ENCODE results near the gene NAPG.
"Not testable (repeated sequence)": the region's sequence is repeated elsewhere in the genome, so short reads cannot be mapped to it uniquely, and the experiment has no call there.

The NAPG gene

DNA sequence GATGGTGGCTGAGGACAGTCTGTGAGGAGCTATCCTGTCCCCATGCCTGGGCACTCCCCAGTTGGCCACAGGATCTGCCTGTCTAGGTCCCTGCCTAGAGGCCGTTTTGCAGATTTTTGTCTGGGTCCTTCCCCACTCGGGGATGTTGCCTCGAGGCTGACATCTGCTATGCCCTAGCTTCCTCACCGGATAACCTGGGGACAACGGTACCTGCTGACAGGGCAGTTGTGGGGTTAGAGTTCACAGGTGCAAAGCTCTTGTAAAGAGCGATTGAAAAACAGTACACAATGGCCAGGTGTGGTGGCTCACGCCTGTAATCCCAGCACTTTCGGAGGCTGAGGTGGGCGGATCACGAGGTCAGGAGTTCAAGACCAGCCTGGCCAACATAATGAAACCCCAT, 30.4 kb downstream of the NAPG start:
- not testable (repeated sequence) for DNase-seq

DNA sequence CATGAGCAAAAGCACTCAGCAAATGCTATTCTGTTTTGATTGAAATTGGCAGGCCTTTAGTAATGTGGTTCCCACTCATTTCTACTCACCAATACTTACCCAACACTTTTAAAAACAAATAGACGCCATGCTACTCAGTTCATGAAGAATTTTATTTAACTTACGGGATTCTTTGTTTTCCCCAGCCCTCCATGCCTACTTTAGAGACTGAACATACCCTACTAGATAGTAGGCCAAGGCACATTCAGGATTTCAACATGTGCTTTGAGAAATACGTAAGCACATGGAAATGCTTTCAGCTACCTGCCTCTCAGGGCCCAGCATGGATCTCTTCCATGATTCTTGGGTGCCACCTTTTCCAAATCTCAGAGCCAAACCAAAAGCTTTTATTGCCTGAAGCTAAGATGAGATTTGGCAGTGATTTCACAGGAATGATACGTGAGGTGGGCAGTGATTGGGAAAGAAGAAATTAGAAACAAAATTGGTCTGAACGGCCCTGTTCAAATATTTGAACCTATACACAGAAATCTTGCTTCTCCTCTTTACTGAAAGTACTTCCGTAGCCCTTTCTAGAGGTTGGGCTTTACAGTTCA, 31.4 kb downstream of the NAPG start:
- no peak for DNase-seq

DNA sequence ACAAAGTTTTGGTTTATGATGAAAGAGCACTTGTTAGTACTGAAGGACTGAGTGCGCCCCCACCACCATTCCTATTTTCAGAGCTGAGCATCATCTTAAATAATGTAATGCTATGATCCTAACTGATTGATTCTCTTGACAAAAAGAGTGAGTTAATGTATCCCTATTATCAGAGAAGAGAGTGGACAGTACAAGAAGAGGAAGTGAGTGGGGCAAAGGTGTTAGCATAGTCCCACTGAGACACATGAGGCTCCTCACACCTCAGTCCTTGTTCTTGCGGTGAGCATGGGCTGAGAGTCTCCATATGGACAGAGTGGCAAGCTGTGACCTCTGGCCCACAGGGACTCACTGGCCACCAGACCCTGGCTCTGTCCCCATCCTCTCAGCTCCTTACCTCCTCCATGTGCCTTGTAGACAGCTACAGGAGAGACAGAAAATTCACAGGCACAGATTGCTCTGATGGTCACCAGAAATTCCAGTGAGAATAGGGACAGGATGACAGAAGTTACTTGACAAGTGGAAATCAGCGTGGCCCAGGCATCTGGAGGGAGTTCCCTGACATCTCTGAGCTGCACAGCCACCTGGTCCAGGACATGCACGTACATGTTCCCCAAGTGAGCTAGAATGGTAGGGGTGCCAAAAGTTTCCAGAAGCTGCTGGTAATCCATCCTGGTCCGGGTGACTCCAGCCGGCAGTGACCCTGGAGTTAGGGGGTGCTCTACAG, 32.6 kb downstream of the NAPG start:
- no peak for DNase-seq

DNA sequence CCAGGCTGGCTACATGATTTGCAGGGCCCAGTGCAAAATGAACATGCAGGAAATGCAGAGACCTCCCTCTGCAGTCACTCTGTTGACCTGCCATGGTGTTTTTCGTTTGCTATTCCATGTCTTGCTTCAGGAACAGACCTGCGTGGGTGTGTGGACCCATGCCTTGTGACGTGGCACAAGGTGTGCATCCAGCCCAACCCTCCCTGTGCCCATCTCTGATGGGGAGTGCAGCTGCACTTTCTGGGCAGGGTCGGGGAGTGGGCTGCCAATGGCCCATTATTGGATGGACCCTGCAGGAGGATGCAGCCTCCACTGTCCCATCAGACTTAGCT, 33.1 kb downstream of the NAPG start:
- no peak for DNase-seq

DNA sequence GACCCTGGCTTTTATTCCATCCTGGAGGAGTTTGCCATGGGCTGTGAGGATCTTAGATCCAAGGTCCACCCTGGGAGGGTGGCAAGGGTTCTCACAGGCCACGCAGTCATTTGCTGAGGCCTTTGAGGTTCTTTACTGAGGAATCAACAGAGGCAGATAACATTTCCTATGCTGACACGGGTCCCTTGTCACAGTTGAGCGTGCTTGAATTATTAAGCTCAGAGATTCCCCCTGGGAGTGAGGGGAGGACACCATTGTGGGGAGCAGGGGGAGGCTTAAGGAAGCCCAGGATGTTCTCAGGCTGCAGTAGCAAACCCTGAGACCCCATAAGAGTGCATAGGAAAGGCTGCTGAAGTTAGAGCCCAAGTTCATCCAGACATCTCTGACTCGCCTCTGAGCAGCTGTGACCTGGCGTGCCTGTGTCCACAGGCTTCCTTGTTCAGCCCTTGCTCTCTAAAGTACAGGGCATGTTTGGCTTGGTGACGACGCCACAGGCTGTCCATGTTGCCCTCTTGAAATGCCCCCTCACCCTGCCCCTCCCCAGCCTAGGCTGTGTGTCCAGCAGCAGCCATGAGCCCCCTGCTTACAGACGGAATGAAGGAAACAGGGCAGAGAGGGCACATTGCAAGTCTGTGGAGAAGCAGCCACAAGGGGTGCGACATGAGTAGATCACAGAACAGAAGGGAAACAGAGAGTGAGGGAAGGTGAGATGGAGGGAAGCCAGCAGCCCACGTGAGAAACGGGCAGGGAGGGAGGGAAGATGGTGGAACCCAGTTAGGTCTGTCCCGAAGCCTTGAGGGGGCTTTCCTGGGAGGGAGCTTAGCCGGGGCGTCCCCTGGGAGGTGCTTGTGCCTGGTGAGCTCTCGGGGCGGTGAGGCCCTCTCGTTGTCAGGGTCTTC, 34.0 kb downstream of the NAPG start:
- DNase-seq: peak; percentile 46

DNA sequence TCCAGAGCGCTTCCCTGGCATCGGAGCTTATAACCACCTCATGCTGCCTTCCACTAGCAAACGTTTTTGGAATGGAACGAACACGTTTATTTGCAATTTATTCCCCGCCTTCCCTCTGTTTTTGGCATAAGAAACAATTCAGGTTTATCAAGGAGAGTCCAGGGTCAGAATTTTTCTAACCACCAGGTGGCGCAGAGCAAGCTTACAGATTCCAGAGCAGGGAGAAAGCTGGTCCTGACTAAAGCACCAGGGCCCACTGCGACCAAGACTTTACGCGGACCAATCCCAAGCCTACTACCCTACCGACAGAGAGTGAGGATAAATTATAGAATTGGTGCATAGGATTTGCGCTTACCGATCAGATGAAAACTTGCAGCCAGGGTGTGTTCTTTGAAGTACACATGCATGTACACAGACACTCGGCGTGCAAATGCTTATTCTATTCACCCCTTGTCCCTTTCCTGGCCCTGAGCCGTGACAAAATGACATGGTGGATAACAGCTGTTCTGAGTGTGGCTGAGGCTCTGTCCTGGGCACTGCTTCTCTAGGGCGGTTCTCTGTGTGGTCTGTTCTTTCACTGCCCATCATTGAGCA, 34.7 kb downstream of the NAPG start:
- peak; percentile 84 for DNase-seq

DNA sequence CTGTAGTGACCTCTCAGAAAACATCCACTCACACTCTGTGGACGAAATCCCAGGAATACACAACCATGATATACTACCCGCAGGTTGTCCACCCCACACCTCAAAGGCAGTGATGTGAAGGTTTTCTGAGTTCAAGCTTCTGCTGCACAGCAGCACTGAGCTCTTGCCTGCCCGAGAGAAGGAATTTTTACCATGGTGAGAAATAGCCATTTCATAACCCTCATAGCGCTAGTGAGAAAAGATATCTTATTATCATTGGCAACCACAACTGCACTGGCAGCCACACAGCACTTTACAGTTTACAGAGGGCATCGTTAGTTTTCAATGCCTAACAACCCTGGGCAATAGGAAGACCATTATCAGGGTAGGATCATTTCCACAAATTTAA, 36.9 kb downstream of the NAPG start:
- DNase-seq: no peak

DNA sequence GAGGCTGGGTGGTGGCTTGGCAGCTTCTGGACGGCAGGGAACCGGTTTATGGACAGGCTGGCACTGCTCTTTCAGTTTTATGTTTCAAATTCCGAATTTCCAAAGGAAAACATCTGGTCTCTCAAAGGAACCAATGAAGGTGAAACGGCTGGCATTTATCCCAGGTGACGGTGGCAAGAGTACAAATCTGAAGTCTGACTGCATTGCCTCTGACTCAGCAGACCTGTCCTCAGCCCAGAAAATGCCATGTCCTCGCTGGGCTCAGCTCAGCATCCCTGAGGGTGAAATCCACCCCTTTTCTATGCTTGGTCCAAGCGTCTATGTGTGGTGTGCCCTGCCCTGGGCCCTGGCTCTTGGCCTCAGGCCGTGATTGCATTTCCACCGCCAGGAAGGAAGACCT, 38.1 kb downstream of the NAPG start:
- DNase-seq: no peak

DNA sequence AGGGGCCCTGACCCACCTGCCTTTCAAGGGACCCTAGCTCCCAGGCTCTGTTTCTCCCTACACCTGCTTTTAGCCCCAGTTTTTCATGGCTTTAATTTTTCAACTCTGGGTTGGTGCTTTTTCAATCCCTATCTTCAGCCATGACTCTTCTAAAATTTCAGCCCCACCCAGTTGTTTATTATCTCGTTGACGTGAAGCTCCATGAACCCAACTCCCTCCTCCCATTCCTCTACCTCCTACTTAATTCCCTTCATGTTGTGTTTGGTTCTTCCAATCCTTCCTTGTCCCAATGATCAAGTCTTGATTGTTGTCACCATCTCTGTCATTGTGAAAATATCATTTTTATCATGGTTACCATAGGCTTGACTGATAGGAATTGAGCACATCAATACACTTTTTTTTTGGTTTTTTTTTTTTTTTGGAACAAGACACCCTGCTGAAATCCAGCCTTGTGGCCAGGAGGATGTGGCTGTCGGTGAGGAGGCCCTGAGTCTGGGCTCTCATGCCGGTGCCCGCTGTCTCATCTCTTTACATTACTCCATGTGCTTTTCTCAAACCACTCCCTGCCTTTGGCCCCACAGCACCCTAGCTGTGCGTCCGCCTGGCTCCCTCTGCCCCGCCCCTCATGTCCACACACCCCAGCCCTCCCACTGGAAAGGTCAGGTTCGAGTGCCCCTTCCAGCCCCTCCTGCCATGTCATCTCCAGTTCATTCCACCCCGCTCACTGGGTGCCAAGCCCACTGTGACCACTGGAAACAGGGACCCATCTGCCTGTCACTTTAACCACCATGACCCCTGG, 39.3 kb downstream of the NAPG start:
- no peak for DNase-seq

DNA sequence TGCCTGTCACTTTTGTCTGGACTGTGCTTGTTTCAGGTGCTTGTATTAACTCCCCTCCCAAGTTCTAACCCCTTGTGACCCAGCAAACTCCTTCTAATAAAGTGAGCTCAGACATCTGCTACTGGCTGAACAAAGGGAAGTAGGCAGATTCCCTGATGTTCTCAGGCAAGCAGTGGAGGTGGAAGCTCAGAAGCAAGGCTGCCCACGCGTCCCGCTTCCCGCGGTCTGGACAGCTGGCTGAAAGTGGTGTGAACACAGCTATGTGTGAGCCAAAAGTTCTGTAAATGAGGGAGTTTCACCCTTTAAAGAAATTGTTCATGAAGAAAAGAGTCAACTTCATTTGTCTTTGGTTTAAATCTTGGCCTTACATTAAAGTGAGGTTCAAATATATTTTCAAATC, 40.0 kb downstream of the NAPG start:
- DNase-seq: no peak

DNA sequence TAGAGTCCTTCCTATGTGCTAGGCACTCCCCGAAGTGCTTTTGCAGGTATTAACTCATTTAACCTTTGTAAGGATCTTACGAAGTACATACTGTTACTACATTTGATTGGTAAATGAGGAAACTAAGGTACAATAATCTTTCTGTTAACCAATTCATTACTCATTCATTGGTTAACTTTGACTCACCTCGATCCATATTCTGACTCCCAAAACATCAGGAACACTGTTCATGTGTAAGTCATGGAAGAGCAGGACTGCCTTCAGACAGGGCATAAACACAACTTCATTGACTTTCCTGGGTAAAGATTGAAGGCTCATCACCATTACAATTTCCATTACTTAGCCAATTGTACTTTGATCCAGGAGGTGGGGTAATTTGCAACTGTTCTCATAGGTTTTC, 40.6 kb downstream of the NAPG start:
- DNase-seq: no peak

DNA sequence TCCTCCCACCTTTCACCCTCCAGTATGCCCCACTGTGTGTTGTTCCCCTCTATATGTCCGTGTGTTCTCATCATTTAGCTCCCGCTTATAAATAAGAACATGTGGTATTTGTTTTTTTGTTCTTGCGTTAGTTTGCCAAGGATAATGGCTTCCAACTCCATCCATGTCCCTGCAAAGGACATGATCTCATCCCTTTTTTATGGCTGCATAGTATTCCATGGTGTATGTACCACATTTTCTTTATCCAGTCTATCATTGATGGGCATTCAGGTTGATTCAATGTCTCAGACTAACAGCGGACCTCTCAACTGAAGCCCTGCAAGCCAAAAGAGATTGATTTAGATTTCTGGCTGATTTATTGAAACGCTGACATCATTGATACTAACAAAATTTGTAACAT, 44.1 kb downstream of the NAPG start:
- DNase-seq: not testable (repeated sequence)

DNA sequence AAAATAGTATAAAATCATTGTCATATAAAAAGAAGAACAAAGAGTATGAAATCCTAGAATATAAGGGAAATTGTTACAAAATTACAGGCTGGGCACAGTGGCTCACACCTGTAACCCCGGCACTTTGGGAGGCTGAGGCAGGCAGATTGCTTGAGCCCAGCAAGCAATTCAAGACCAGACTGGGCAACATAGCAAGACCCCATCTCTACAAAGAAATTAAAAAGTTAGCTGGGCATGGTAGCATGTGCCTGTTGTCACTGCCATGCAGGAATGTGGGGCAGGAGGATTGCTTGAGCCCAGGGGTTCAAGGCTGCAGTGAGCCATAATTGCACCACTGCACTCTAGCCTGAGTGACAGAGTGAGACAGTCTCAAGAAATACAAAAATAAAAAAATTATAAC, 44.8 kb downstream of the NAPG start:
- DNase-seq: no peak

DNA sequence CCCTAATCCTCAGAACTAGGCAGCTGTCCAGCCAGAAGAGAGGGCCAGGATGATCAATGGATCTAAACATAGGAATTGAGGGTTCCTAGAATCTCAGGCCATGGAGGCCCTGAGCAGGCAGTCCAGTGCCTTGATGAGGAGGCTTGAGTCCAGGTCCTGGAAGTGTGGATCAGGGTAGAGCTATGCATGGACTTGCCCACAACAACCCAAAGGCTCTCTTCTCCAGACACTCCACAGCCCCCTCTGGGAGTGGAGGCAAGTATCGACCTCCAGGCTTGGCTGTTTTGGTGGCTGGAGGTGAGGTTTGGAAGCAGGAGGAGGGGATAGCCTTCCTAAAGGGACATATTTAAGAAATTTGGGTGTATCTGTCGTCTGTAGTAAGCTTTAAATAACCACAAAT, 45.7 kb downstream of the NAPG start:
- DNase-seq: no peak

DNA sequence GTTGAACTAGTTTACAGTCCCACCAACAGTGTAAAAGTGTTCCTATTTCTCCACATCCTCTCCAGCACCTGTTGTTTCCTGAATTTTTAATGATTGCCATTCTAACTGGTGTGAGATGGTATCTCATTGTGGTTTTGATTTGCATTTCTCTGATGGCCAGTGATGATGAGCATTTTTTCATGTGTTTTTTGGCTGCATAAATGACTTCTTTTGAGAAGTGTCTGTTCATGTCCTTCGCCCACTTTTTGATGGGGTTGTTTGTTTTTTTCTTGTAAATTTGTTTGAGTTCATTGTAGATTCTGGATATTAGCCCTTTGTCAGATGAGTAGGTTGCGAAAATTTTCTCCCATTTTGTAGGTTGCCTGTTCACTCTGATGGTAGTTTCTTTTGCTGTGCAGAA, 47.4 kb downstream of the NAPG start:
- not testable (repeated sequence) for DNase-seq

DNA sequence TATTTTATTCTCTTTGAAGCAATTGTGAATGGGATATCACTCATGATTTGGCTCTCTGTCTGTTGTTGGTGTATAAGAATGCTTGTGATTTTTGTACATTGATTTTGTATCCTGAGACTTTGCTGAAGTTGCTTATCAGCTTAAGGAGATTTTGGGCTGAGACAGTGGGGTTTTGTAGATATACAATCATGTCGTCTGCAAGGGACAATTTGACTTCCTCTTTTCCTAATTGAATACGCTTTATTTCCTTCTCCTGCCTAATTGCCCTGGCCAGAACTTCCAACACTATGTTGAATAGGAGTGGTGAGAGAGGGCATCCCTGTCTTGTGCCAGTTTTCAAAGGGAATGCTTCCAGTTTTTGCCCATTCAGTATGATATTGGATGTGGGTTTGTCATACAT, 48.6 kb downstream of the NAPG start:
- DNase-seq: not testable (repeated sequence)

DNA sequence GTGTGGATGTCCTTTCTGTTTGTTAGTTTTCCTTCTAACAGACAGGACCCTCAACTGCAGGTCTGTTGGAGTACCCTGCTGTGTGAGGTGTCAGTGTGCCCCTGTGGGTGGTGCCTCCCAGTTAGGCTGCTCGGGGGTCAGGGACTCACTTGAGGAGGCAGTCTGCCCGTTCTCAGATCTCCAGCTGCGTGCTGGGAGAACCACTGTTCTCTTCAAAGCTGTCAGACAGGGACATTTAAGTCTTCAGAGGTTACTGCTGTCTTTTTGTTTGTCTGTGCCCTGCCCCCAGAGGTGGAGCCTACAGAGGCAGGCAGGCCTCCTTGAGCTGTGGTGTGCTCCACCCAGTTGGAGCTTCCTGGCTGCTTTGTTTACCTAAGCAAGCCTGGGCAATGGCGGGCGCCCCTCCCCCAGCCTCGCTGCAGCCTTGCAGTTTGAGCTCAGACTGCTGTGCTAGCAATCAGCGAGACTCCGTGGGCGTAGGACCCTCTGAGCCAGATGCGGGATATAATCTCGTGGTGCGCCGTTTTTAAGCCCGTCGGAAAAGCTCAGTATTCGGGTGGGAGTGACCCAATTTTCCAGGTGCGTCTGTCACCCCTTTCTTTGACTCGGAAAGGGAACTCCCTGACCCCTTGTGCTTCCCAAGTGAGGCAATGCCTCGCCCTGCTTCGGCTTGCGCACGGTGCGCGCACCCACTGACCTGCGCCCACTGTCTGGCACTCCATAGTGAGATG, 52.2 kb downstream of the NAPG start:
- not testable (repeated sequence) for DNase-seq

DNA sequence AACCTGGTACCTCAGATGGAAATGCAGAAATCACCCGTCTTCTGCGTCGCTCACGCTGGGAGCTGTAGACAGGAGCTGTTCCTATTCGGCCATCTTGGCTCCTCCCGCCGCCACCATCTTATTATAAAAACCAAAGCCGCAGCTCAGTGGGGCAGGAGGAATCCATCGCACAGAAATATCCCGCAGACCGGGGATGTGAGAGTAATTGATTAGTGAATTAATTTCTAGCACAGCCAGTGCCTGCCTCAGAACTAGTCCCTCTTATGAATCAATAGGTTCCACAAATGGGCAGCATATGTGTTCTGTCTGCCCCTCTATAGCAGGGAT, 52.7 kb downstream of the NAPG start:
- DNase-seq: peak; percentile 21

DNA sequence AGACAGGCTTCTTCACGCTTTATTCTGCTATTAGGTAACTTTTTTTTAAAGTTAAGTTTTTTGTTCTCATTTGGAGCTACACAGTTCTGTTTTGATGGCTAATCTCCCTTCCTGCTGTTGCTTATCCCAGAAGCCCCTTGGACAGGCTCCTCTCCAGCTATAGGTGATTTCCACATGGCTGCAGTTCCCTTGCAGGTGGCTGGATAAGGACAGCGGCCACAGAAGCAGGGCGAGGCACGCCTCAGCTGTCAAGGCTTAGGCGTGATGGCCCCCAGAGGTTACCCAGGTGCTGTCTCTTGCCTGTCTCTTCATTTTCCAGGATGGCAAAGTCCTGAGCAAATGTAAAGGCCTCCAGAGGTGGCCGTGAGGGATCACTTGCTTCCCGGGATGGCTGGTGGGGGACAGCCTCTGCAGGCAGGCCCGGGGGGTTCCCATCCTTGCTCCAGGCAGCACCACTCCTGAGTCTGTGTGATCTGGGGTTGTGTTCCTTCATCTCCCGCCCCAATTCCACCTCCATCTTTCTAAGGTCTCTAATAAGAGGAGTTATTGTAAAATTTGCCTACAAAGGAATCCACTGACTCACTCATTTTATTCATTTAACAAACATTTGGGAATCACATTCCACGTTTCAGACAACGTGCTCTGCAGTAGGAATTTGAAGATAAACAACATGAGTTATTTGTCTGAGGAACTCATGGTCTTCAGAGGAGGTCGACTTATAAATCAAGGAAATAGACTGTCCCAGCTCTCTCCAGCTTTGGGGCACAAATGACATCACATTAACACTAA, 53.4 kb downstream of the NAPG start:
- DNase-seq: no peak

DNA sequence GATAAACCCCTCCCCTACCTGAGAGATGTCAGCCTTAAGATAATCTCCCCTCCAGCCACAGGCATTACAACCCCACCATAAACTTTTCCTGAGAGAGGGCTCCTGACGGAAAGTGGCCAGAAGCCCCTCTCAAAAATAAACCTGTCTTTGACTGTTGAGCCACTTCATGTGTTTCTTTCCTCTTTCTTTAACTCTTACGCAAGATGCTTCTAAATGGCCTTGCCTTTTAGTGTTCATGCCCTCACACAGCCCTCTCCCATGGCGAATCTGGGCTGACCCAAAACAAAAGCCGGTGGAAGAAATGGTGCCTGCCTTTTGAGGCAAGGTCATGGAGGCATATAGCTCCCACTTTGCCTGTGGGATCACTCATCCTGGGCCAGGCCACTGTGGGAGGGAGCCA, 54.4 kb downstream of the NAPG start:
- DNase-seq: no peak

DNA sequence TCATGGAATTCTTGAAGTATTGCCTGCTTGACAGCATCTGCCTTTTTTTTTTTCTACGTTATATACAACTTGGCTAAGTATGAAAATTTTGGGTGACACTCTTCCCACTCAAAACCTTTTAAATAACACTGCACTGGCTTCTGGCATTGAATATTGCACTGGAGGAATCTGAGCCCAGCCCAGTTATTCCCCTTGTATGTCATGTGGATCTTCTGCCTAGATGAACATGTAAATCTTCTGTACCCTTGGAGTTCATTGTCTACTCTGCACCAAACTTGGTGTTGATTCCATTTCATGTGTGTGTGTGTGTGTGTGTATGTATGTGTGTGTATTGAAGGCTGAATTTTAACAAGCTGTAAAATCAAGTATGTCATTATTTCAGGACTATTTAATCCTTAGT, 59.4 kb downstream of the NAPG start:
- no peak for DNase-seq

DNA sequence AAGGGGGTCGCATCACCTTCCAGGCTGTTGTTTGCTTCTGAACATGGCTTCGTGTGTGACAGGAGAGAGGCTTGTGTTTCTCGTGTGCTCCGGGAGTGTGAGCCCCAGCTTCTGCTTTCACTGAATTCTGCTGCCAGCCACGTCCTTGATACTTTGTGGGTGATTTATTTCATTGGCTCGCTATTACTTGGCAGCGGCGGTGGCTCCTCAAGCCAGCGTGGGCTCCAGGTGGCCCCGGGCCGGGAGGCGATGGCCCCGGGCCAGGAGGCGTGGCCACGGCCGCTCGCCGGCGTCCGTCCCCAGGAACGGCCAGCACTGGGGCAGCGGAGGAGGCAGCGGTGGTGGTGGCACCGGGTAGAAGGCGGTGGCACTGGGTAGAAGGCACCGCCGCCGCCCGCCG, 63.1 kb downstream of the NAPG start:
- peak; percentile 91 for DNase-seq

Data from NCI-H69 (cell line).